ENCODE data around the gene MKNK1. TPM values are rescaled to one million over a fixed set of nuclear protein-coding genes. Genes with fewer than 3 reads are reported as not detected.

MKNK1 gene
- polyA plus RNA-seq, 2 donors: 19.4 to 29.9 TPM

DNA sequence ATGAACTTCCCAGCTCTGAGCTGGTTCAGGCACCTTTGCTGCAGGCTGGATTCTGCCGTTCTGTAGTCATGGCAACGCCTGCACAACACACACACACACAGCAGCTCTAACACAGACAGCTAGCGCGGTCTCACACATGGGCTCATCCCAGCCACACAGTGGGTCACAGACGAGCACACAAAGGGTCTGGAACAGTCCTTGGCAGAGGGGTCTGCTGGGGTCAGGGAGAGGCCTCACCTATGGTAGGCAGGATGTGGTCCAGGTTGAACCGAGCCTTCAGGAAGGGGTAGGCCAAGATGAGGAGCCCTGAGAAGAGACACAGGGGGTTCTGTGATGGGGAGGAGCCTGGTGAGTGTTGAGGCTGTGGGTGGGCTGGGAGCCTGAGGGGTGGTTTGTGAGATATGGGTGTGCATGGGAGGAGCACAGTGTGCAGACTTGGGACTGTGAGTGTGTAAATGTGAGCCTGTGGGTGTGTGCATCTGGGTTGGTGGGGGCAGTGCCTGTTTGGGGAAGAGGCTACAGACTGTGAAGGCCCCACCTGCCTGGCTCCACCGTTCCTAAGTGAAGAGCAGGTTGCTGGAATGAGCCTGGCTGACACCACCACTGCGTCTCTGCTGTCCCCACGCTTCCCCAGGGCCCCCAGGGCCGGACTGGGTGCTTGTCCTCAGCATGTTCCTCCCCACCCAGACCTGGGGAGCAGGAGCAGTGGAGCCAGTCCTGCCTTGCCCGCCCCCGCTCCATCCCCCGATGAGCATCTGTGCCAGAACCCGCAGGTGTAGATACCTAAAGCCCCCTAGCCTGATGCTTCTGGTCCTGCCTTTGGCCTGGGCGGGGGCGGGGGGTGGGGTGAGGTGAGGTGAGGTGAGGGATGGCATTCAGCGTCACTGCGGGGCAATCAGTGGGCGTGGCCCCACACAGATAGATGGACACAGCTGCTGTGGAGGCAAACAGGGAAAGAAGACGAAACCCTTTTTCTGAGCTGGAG is 54.1 kb downstream of the MKNK1 start:
- H3K4me1 ChIP-seq (ENCODE audit: control insufficient read depth in 2 of 2, insufficient read depth in 2 of 2, low read length in 1 of 2): no peaks in the 10 kb centered on the region
- no peaks in the 10 kb centered on the region for H3K36me3 ChIP-seq (ENCODE audit: control insufficient read depth in 2 of 2, insufficient read depth in 2 of 2, low read length in 1 of 2)
- no peaks in the 10 kb centered on the region for H3K9me3 ChIP-seq (ENCODE audit: control insufficient read depth in 2 of 2, insufficient read depth in 1 of 2, low read depth in 1 of 2, low read length in 1 of 2)
- no peak overlapping the region for H3K4me3 ChIP-seq (ENCODE audit: low read depth in 1 of 2, low read length in 2 of 2)
- H3K27me3 ChIP-seq (ENCODE audit: control insufficient read depth in 1 of 2, insufficient read depth in 2 of 2, low read length in 2 of 2): peaks cover 0 to 3% of the 10 kb centered on the region in 2 donors
- H3K27ac ChIP-seq (ENCODE audit: low read depth in 2 of 2, low read length in 1 of 2): no peak overlapping the region
- WGBS, 2 donors: 48 to 49% methylated on average over 19 to 20 of the region's 20 CpGs

- no peak overlapping the region for H3K27ac ChIP-seq (ENCODE audit: low read depth in 2 of 2, low read length in 1 of 2)
- H3K4me3 ChIP-seq (ENCODE audit: low read depth in 1 of 2, low read length in 2 of 2): no peak overlapping the region
- H3K4me1 ChIP-seq (ENCODE audit: control insufficient read depth in 2 of 2, insufficient read depth in 2 of 2, low read length in 1 of 2): no peaks in the 10 kb centered on the region
- 75 to 76% methylated on average over 22 of the region's 22 CpGs for WGBS, 2 donors
- H3K9me3 ChIP-seq (ENCODE audit: control insufficient read depth in 2 of 2, insufficient read depth in 1 of 2, low read depth in 1 of 2, low read length in 1 of 2): no peaks in the 10 kb centered on the region
- peaks cover 0 to 10% of the 10 kb centered on the region in 2 donors for H3K27me3 ChIP-seq (ENCODE audit: control insufficient read depth in 1 of 2, insufficient read depth in 2 of 2, low read length in 2 of 2)
- H3K36me3 ChIP-seq (ENCODE audit: control insufficient read depth in 2 of 2, insufficient read depth in 2 of 2, low read length in 1 of 2): no peaks in the 10 kb centered on the region
Observed at GRCh38 chr1:46547481-46548383, 56.3 kb downstream of the MKNK1 start.

- no peaks in the 10 kb centered on the region for H3K36me3 ChIP-seq (ENCODE audit: control insufficient read depth in 2 of 2, insufficient read depth in 2 of 2, low read length in 1 of 2)
- H3K9me3 ChIP-seq (ENCODE audit: control insufficient read depth in 2 of 2, insufficient read depth in 1 of 2, low read depth in 1 of 2, low read length in 1 of 2): no peaks in the 10 kb centered on the region
- 68 to 73% methylated on average over 5 of the region's 5 CpGs for WGBS, 2 donors
- H3K4me3 ChIP-seq (ENCODE audit: low read depth in 1 of 2, low read length in 2 of 2): no peak overlapping the region
- H3K27ac ChIP-seq (ENCODE audit: low read depth in 2 of 2, low read length in 1 of 2): no peak overlapping the region
- H3K4me1 ChIP-seq (ENCODE audit: control insufficient read depth in 2 of 2, insufficient read depth in 2 of 2, low read length in 1 of 2): no peaks in the 10 kb centered on the region
- H3K27me3 ChIP-seq (ENCODE audit: control insufficient read depth in 1 of 2, insufficient read depth in 2 of 2, low read length in 2 of 2): peaks cover 0 to 10% of the 10 kb centered on the region in 2 donors
Observed at GRCh38 chr1:46546210-46546609, 57.9 kb downstream of the MKNK1 start.

GRCh38 chr1:46545784-46546183 is 58.3 kb downstream of the MKNK1 start:
- H3K4me1 ChIP-seq (ENCODE audit: control insufficient read depth in 2 of 2, insufficient read depth in 2 of 2, low read length in 1 of 2): no peaks in the 10 kb centered on the region
- peaks cover 0 to 10% of the 10 kb centered on the region in 2 donors for H3K27me3 ChIP-seq (ENCODE audit: control insufficient read depth in 1 of 2, insufficient read depth in 2 of 2, low read length in 2 of 2)
- H3K4me3 ChIP-seq (ENCODE audit: low read depth in 1 of 2, low read length in 2 of 2): no peak overlapping the region
- no peaks in the 10 kb centered on the region for H3K9me3 ChIP-seq (ENCODE audit: control insufficient read depth in 2 of 2, insufficient read depth in 1 of 2, low read depth in 1 of 2, low read length in 1 of 2)
- no peaks in the 10 kb centered on the region for H3K36me3 ChIP-seq (ENCODE audit: control insufficient read depth in 2 of 2, insufficient read depth in 2 of 2, low read length in 1 of 2)
- no peak overlapping the region for H3K27ac ChIP-seq (ENCODE audit: low read depth in 2 of 2, low read length in 1 of 2)
- WGBS, 2 donors: 66 to 77% methylated on average over 3 of the region's 3 CpGs

DNA sequence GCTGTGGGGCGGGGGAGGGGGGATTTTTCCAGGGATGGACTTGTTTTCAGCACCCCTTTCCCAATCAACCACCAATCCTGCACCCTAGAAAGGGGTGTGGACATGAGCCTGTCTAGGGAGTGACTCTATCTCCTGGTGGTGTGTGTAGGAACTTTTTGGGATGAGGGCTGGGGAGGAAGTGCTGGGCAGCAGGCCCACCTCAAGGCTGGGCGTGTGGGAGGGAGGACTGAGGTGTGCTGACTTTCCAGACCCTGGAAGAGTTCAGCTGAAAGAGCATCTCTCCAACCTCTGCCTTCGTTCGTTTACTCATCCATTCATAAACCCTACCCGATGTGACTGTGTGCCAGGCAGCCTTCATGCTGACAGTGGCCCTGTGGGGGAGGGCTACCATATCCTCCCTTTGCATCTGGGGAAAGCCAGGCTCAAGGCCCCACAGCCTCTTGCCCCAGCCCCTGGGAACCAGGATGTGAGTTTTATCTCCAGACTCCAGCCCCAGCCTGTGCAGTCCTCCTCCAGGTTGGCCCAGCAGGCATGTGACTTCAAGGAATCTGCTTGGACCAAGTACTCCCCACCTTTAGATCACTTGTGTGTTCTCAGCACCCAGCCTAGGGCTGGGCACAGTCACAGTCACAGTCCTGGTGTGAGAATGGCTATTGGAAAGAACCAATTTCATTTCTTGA is 59.4 kb downstream of the MKNK1 start:
- Histone ChIP-seq H3K27me3 (ENCODE audit: control insufficient read depth in 1 of 2, insufficient read depth in 2 of 2, low read length in 2 of 2) (peaks cover 0 to 10% of the 10 kb centered on the region in 2 donors), H3K9me3 (ENCODE audit: control insufficient read depth in 2 of 2, insufficient read depth in 1 of 2, low read depth in 1 of 2, low read length in 1 of 2) (no peaks in the 10 kb centered on the region), H3K27ac (ENCODE audit: low read depth in 2 of 2, low read length in 1 of 2) (no peak overlapping the region), H3K4me3 (ENCODE audit: low read depth in 1 of 2, low read length in 2 of 2) (no peak overlapping the region), H3K36me3 (ENCODE audit: control insufficient read depth in 2 of 2, insufficient read depth in 2 of 2, low read length in 1 of 2) (no peaks in the 10 kb centered on the region), H3K4me1 (ENCODE audit: control insufficient read depth in 2 of 2, insufficient read depth in 2 of 2, low read length in 1 of 2) (no peaks in the 10 kb centered on the region)
- WGBS, 2 donors: 64 to 71% methylated on average over 5 of the region's 5 CpGs

- Histone ChIP-seq H3K36me3 (ENCODE audit: control insufficient read depth in 2 of 2, insufficient read depth in 2 of 2, low read length in 1 of 2) (no peaks in the 10 kb centered on the region), H3K4me3 (ENCODE audit: low read depth in 1 of 2, low read length in 2 of 2) (no peak overlapping the region), H3K27ac (ENCODE audit: low read depth in 2 of 2, low read length in 1 of 2) (no peak overlapping the region), H3K27me3 (ENCODE audit: control insufficient read depth in 1 of 2, insufficient read depth in 2 of 2, low read length in 2 of 2) (peaks cover 0 to 10% of the 10 kb centered on the region in 2 donors), H3K9me3 (ENCODE audit: control insufficient read depth in 2 of 2, insufficient read depth in 1 of 2, low read depth in 1 of 2, low read length in 1 of 2) (no peaks in the 10 kb centered on the region), H3K4me1 (ENCODE audit: control insufficient read depth in 2 of 2, insufficient read depth in 2 of 2, low read length in 1 of 2) (no peaks in the 10 kb centered on the region)
- 7 to 10% methylated on average over 53 to 58 of the region's 58 CpGs for WGBS, 2 donors
Observed at GRCh38 chr1:46543761-46544560, 60.1 kb downstream of the MKNK1 start.

DNA sequence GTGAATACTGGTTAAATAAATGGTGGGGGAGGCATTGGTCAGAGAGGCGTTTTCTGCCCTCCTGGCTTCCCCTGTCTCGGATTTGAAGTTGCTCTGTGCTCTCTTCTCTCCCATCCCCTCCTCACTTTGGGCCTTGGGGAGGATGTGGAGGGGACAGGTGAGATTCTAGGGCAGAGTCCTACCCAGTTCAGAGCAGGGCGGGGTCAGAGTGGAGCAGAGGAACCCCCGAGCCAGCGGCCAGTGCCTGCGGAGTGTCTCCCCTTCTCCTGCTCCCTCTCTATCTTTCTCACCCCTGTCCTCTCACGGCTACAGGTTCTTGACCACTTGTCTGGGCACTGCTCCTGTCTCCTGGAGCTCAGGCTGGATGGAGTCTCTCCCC is 60.7 kb downstream of the MKNK1 start:
- Histone ChIP-seq H3K27ac (ENCODE audit: low read depth in 2 of 2, low read length in 1 of 2) (no peak overlapping the region), H3K4me1 (ENCODE audit: control insufficient read depth in 2 of 2, insufficient read depth in 2 of 2, low read length in 1 of 2) (no peaks in the 10 kb centered on the region), H3K4me3 (ENCODE audit: low read depth in 1 of 2, low read length in 2 of 2) (no peak overlapping the region), H3K27me3 (ENCODE audit: control insufficient read depth in 1 of 2, insufficient read depth in 2 of 2, low read length in 2 of 2) (peaks cover 0 to 10% of the 10 kb centered on the region in 2 donors), H3K36me3 (ENCODE audit: control insufficient read depth in 2 of 2, insufficient read depth in 2 of 2, low read length in 1 of 2) (peaks cover 0 to under 1% of the 10 kb centered on the region in 2 donors), H3K9me3 (ENCODE audit: control insufficient read depth in 2 of 2, insufficient read depth in 1 of 2, low read depth in 1 of 2, low read length in 1 of 2) (no peaks in the 10 kb centered on the region)
- 64 to 70% methylated on average over 7 of the region's 7 CpGs for WGBS, 2 donors

DNA sequence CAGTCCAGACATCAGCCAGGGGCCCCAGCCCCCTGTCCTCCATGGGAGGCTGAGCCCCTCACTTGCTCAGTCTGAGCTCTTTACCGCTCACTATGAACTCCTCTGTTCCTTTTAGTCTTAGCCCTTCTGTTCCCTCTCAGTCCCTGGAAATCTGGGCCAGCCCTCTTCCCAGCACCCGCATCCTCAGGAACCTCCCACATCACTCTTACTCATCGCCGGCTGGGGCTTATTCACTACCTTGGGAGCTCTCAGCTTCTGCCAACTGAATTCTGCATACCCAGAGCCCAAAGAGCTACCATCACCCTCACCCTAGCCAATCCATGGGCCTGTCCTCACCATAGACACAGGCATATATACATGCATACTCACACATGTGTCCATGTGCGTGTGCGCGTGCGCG is 64.1 kb downstream of the MKNK1 start:
- H3K27me3 ChIP-seq (ENCODE audit: control insufficient read depth in 1 of 2, insufficient read depth in 2 of 2, low read length in 2 of 2): peaks cover 0 to 6% of the 10 kb centered on the region in 2 donors
- WGBS, 2 donors: 68 to 70% methylated on average over 9 of the region's 9 CpGs
- H3K27ac ChIP-seq (ENCODE audit: low read depth in 2 of 2, low read length in 1 of 2): no peak overlapping the region
- no peak overlapping the region for H3K4me3 ChIP-seq (ENCODE audit: low read depth in 1 of 2, low read length in 2 of 2)
- no peaks in the 10 kb centered on the region for H3K9me3 ChIP-seq (ENCODE audit: control insufficient read depth in 2 of 2, insufficient read depth in 1 of 2, low read depth in 1 of 2, low read length in 1 of 2)
- H3K4me1 ChIP-seq (ENCODE audit: control insufficient read depth in 2 of 2, insufficient read depth in 2 of 2, low read length in 1 of 2): no peaks in the 10 kb centered on the region
- peaks cover 0 to 2% of the 10 kb centered on the region in 2 donors for H3K36me3 ChIP-seq (ENCODE audit: control insufficient read depth in 2 of 2, insufficient read depth in 2 of 2, low read length in 1 of 2)

All from esophagus (tissue), 2 donors.